ENCODE results near the gene TCF7L2.

- no peak for TF ChIP-seq ZNF274 (IDR thresholded peaks at IDR 0.05; ENCODE audit: low read depth, low read length)
- TF ChIP-seq YY1 (IDR thresholded peaks at IDR 0.05; ENCODE audit: insufficient read depth, insufficient read length): no peak
Measured at GRCh38 chr10:113157441-113157840, 207.4 kb downstream of the TCF7L2 start.

All from NT2/D1 (cell line).